DOHH2 (cell line): ENCODE measurements around the gene CDH26.

Experiments used
- H3F3A ChIP-seq: fragments of 200-600 bp; sonication (generic), shearing (Covaris generic); 2 replicates; pipeline ENCODE4 v1.6.0; 2016; ENCODE audit warnings: antibody characterized with exemption, mild to moderate bottlenecking; ENCODE audit not compliant: control insufficient read depth, insufficient read depth
- H3K27ac ChIP-seq: fragments of 200-600 bp; sonication (generic); 2 replicates; pipeline ENCODE4 v1.5.1; 2014; ENCODE audit warnings: low read depth, mild to moderate bottlenecking, low read length, moderate library complexity
- H3K27me3 ChIP-seq: fragments of 200-600 bp; sonication (generic); 2 replicates; pipeline ENCODE4 v1.6.1; 2014; ENCODE audit warnings: mild to moderate bottlenecking, low read length, mixed read lengths; ENCODE audit not compliant: control insufficient read depth
- H3K36me3 ChIP-seq: fragments of 200-600 bp; sonication (generic); 2 replicates; pipeline ENCODE4 v1.6.1; 2014; ENCODE audit warnings: mild to moderate bottlenecking, low read length, moderate library complexity, mixed read lengths; ENCODE audit not compliant: control insufficient read depth
- H3K4me1 ChIP-seq: fragments of 200-600 bp; sonication (generic); 2 replicates; pipeline ENCODE4 v1.6.1; 2014; ENCODE audit warnings: mild to moderate bottlenecking, low read length, mixed read lengths; ENCODE audit not compliant: control insufficient read depth
- H3K4me2 ChIP-seq: fragments of 200-600 bp; sonication (generic); 2 replicates; pipeline ENCODE4 v1.6.0; 2014; ENCODE audit warnings: mild to moderate bottlenecking, low read length, moderate library complexity
- H3K4me3 ChIP-seq: fragments of 200-600 bp; sonication (generic); 2 replicates; pipeline ENCODE4 v1.5.1; 2014; ENCODE audit warnings: mild to moderate bottlenecking, low read length, mixed read lengths
- H3K79me2 ChIP-seq: fragments of 200-600 bp; sonication (generic); 2 replicates; pipeline ENCODE4 v1.6.1; 2014; ENCODE audit warnings: mild to moderate bottlenecking, low read length, mixed read lengths; ENCODE audit not compliant: control insufficient read depth
- H3K9me2 ChIP-seq: fragments of 200-600 bp; sonication (generic); replicated peaks from 2 replicates; pipeline ENCODE4 v1.6.1; 2014; ENCODE audit warnings: mild to moderate bottlenecking, low read length, mixed read lengths; ENCODE audit not compliant: control insufficient read depth
- H3K9me3 ChIP-seq: fragments of 200-600 bp; sonication (generic); 2 replicates; pipeline ENCODE4 v1.6.1; 2014; ENCODE audit warnings: antibody characterized with exemption, low read length, mixed read lengths; ENCODE audit not compliant: control insufficient read depth, insufficient read depth
- H4K20me1 ChIP-seq: fragments of 200-600 bp; sonication (generic); 2 replicates; pipeline ENCODE4 v1.6.0; 2014; ENCODE audit warnings: low read depth, mild to moderate bottlenecking, antibody characterized with exemption, low read length, moderate library complexity; ENCODE audit not compliant: control insufficient read depth, insufficient read depth
- EZH2phosphoT487 ChIP-seq: fragments of 200-600 bp; sonication (generic); IDR thresholded peaks from 2 replicates; pipeline ENCODE4 v1.6.1; 2017; ENCODE audit warnings: borderline replicate concordance, mild to moderate bottlenecking, antibody characterized with exemption, low read length, moderate library complexity, mixed read lengths
- TF ChIP-seq, protein P1 (sequence below): fragments of 200-600 bp; sonication (generic); IDR thresholded peaks from one replicate; pipeline ENCODE4 v1.5.1; 2014; ENCODE audit warnings: antibody characterized with exemption, mild to moderate bottlenecking, low read depth, low read length; ENCODE audit not compliant: poor library complexity, severe bottlenecking

CDH26 gene

DNA sequence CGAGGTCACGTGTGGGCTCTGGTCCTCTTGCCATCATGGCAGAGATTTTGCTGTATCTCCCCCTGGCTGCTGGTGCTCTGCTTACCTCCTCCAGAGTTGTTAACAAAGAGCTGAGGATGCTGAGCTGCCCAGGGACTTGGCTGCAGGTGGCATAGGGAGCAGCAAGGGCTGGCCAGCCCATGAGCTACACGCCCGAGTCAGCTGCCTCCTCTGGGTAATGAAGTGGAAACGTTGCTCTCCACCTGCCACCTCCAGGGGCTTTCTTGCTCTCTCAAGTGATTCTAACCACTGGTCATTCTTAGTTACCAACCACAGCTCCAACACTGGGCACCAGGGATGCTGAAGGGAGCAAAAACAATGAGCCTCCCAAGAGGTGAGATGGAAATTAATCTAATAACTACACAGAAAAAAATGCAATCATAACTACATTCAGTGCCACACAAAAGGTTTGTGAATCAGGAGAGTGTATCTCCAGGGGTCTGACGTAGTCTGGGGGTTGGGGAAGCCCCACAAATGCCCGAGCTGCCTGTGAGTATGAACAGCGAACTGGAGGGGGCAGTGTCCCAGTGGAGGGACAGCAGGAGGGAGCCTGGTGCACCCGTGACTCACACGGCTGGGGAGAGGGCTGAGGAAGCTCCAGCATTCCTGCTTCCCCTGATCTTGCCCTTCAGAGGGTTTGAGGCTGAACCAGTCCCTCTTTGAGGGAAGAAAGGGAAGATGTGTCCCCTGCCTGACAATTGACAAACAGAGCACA lies 78.7 kb downstream of the CDH26 start:
- no peaks in the 10 kb centered on the region for H3K4me1 ChIP-seq
- H3K9me2 ChIP-seq: no peaks in the 10 kb centered on the region
- no peak overlapping the region for H3K4me2 ChIP-seq
- no peak overlapping the region for H3K27ac ChIP-seq
- no peaks in the 10 kb centered on the region for H3K79me2 ChIP-seq
- no peaks in the 10 kb centered on the region for H3K36me3 ChIP-seq
- no peak overlapping the region for H3K4me3 ChIP-seq
- H3K9me3 ChIP-seq: no peaks in the 10 kb centered on the region
- no peak for TF ChIP-seq EZH2phosphoT487
- TF ChIP-seq, protein P1, sequence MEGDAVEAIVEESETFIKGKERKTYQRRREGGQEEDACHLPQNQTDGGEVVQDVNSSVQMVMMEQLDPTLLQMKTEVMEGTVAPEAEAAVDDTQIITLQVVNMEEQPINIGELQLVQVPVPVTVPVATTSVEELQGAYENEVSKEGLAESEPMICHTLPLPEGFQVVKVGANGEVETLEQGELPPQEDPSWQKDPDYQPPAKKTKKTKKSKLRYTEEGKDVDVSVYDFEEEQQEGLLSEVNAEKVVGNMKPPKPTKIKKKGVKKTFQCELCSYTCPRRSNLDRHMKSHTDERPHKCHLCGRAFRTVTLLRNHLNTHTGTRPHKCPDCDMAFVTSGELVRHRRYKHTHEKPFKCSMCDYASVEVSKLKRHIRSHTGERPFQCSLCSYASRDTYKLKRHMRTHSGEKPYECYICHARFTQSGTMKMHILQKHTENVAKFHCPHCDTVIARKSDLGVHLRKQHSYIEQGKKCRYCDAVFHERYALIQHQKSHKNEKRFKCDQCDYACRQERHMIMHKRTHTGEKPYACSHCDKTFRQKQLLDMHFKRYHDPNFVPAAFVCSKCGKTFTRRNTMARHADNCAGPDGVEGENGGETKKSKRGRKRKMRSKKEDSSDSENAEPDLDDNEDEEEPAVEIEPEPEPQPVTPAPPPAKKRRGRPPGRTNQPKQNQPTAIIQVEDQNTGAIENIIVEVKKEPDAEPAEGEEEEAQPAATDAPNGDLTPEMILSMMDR: no peak
- no peaks in the 10 kb centered on the region for H4K20me1 ChIP-seq
- H3K27me3 ChIP-seq: no peaks in the 10 kb centered on the region
- no peaks in the 10 kb centered on the region for H3F3A ChIP-seq

DNA sequence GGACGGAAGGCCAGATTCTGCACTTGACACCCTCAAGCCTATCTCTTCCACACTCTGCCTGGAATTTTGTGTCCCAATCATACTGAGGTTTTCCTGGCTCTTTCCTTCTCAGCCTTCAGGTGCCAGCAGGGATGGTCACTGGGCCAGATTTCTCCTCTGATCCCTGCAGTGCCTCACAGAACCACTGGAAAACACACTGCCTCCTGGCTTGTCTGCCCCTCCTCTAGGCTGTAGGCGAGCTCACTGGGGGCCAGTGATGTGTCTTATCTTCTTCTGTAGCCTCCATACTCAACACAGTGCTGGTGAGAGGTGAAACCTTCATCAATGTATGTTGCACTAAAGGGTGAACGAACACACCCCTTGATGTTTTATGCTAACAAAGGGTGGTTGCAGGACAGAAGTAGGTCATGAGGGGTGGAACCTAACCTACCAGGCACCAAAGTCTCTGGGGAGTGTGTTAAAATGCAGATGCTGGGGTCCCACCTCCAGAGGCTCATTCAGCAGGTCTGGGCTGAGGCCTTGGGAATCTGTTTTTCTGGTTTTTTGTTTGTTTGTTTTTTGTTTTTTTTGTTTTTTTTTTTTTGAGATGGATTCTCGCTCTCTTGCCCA lies 80.3 kb downstream of the CDH26 start:
- no peaks in the 10 kb centered on the region for H3F3A ChIP-seq
- no peaks in the 10 kb centered on the region for H3K79me2 ChIP-seq
- H3K9me3 ChIP-seq: no peaks in the 10 kb centered on the region
- H3K9me2 ChIP-seq: no peaks in the 10 kb centered on the region
- H3K4me3 ChIP-seq: no peak overlapping the region
- no peak for TF ChIP-seq EZH2phosphoT487
- TF ChIP-seq, protein P1: no peak
- no peaks in the 10 kb centered on the region for H4K20me1 ChIP-seq
- H3K4me1 ChIP-seq: no peaks in the 10 kb centered on the region
- H3K27me3 ChIP-seq: no peaks in the 10 kb centered on the region
- no peaks in the 10 kb centered on the region for H3K36me3 ChIP-seq
- no peak overlapping the region for H3K27ac ChIP-seq
- H3K4me2 ChIP-seq: no peak overlapping the region

DNA sequence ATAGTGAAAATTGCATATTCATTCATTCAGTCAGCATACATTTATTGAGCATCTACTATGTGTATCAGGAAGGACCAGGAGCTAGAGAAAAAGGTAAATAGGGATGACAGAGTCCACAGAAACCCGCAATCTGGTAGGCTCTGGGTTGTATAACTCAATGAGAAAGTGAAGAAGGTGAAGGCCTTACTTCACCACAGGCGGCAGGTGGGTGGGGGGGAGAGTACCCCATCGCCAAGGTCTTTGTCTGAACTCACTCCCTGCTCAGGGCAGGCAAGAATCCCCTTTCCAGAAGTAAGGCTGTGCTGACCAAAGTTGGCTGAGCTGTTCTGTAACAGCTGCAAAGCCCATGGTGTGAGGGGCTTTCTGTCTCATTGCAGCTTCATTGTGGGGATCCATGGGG lies 81.3 kb downstream of the CDH26 start:
- Histone ChIP-seq H3K9me2 (no peaks in the 10 kb centered on the region), H3K9me3 (no peaks in the 10 kb centered on the region), H4K20me1 (no peaks in the 10 kb centered on the region), H3K79me2 (no peaks in the 10 kb centered on the region), H3K27me3 (no peaks in the 10 kb centered on the region), H3K4me3 (no peak overlapping the region), H3F3A (no peaks in the 10 kb centered on the region), H3K4me1 (no peaks in the 10 kb centered on the region), H3K36me3 (no peaks in the 10 kb centered on the region), H3K4me2 (no peak overlapping the region), H3K27ac (no peak overlapping the region)
- TF ChIP-seq, protein P1: no peak
- no peak for TF ChIP-seq EZH2phosphoT487
